Large intestine (tissue), 3 donors: ENCODE results near the gene KHSRP. TPM values are rescaled to one million over a fixed set of nuclear protein-coding genes. Genes with fewer than 3 reads are reported as not detected.

Experiments used
- DNase-seq, 2 donors: peaks; one replicate each; pipeline versions ENCODE4 v3.0.0 to v3.0.0-alpha.2; 2013
- H3K27ac ChIP-seq: one replicate; pipeline ENCODE4 v1.5.1; 2013; ENCODE audit warnings: low read length
- H3K27me3 ChIP-seq: 2 replicates; pipeline ENCODE4 v1.6.1; 2013; ENCODE audit warnings: low read length; ENCODE audit not compliant: control insufficient read depth, insufficient read depth
- H3K36me3 ChIP-seq: 2 replicates; pipeline ENCODE4 v1.6.1; 2013; ENCODE audit warnings: low read length; ENCODE audit not compliant: control insufficient read depth, insufficient read depth
- H3K4me1 ChIP-seq: one replicate; pipeline ENCODE4 v1.6.1; 2013; ENCODE audit warnings: low read length; ENCODE audit not compliant: control insufficient read depth, insufficient read depth
- H3K4me3 ChIP-seq: one replicate; pipeline ENCODE4 v1.5.1; 2013; ENCODE audit warnings: low read length
- H3K9me3 ChIP-seq: one replicate; pipeline ENCODE4 v1.6.1; 2013; ENCODE audit warnings: mild to moderate bottlenecking, low read depth, low read length, moderate library complexity; ENCODE audit not compliant: control insufficient read depth
- WGBS: methylation state at CpG from one replicate; pipeline ENCODE4 v1.1.5; 2013; ENCODE audit warnings: low lambda C conversion rate; ENCODE audit not compliant: insufficient coverage; 5-methylcytosine and 5-hydroxymethylcytosine counted together
- polyA plus RNA-seq: library from polyadenylated mRNA; unstranded; fragments of 120-200 nt; gene quantifications from one replicate; pipeline ENCODE4 v1.2.1, GENCODE V29; 2013

The KHSRP gene
- polyA plus RNA-seq, 1 donor: 238 TPM

- Histone ChIP-seq H3K9me3 (peaks cover 5% of the 10 kb centered on the region), H3K27me3 (no peaks in the 10 kb centered on the region), H3K4me1 (peaks cover 8% of the 10 kb centered on the region), H3K36me3 (peaks cover 86% of the 10 kb centered on the region), H3K4me3 (no peak overlapping the region), H3K27ac (no peak overlapping the region)
- no peak for DNase-seq
- no CpG with 5 or more reads among the region's 19 CpGs for WGBS
Observed at GRCh38 chr19:6418562-6418932, 6.1 kb downstream of the KHSRP start.

GRCh38 chr19:6417713-6418561 is 6.7 kb downstream of the KHSRP start:
- Histone ChIP-seq H3K27me3 (no peaks in the 10 kb centered on the region), H3K4me3 (no peak overlapping the region), H3K4me1 (peaks cover 9% of the 10 kb centered on the region), H3K27ac (no peak overlapping the region), H3K36me3 (peaks cover 86% of the 10 kb centered on the region), H3K9me3 (peaks cover 5% of the 10 kb centered on the region)
- DNase-seq: no peak
- WGBS: no CpG with 5 or more reads among the region's 33 CpGs

- no peak overlapping the region for H3K4me3 ChIP-seq
- H3K27ac ChIP-seq: no peak overlapping the region
- H3K4me1 ChIP-seq: peaks cover 3% of the 10 kb centered on the region
- no peaks in the 10 kb centered on the region for H3K27me3 ChIP-seq
- H3K36me3 ChIP-seq: peaks cover 78% of the 10 kb centered on the region
- no CpG with 5 or more reads among the region's 29 CpGs for WGBS
- peaks cover 5% of the 10 kb centered on the region for H3K9me3 ChIP-seq
- DNase-seq: no peak
Observed at GRCh38 chr19:6416658-6417405, 7.8 kb downstream of the KHSRP start.

- DNase-seq: no peak
- WGBS: 98% methylated on average over 8 of the region's 32 CpGs
- H3K27me3 ChIP-seq: no peaks in the 10 kb centered on the region
- peaks cover 3% of the 10 kb centered on the region for H3K4me1 ChIP-seq
- H3K4me3 ChIP-seq: no peak overlapping the region
- H3K9me3 ChIP-seq: peaks cover 5% of the 10 kb centered on the region
- H3K36me3 ChIP-seq: peaks cover 67% of the 10 kb centered on the region
- no peak overlapping the region for H3K27ac ChIP-seq
Observed at GRCh38 chr19:6415591-6416190, 8.9 kb downstream of the KHSRP start.

- Histone ChIP-seq H3K27ac (no peak overlapping the region), H3K4me1 (peaks cover 3% of the 10 kb centered on the region), H3K27me3 (no peaks in the 10 kb centered on the region), H3K9me3 (peaks cover 5% of the 10 kb centered on the region), H3K4me3 (no peak overlapping the region), H3K36me3 (peaks cover 60% of the 10 kb centered on the region)
- no CpG with 5 or more reads among the region's 47 CpGs for WGBS
- DNase-seq: no peak
Observed at GRCh38 chr19:6414793-6415590, 9.6 kb downstream of the KHSRP start.

GRCh38 chr19:6413721-6414643 is 10.6 kb downstream of the KHSRP start:
- WGBS: no CpG with 5 or more reads among the region's 42 CpGs
- Histone ChIP-seq H3K4me3 (no peak overlapping the region), H3K27ac (no peak overlapping the region), H3K4me1 (peaks cover 3% of the 10 kb centered on the region), H3K27me3 (no peaks in the 10 kb centered on the region), H3K36me3 (peaks cover 50% of the 10 kb centered on the region), H3K9me3 (peaks cover 5% of the 10 kb centered on the region)
- no peak for DNase-seq

GRCh38 chr19:6413291-6413690 is 11.3 kb downstream of the KHSRP start:
- no peak overlapping the region for H3K27ac ChIP-seq
- DNase-seq: no peak
- no peaks in the 10 kb centered on the region for H3K27me3 ChIP-seq
- H3K36me3 ChIP-seq: peaks cover 43% of the 10 kb centered on the region
- peaks cover 5% of the 10 kb centered on the region for H3K9me3 ChIP-seq
- H3K4me3 ChIP-seq: no peak overlapping the region
- H3K4me1 ChIP-seq: peaks cover 3% of the 10 kb centered on the region
- WGBS: 31% methylated on average over 5 of the region's 10 CpGs

GRCh38 chr19:6412447-6413091 is 12.0 kb downstream of the KHSRP start:
- Histone ChIP-seq H3K4me1 (peaks cover 3% of the 10 kb centered on the region), H3K4me3 (no peak overlapping the region), H3K9me3 (peaks cover 5% of the 10 kb centered on the region), H3K36me3 (peaks cover 36% of the 10 kb centered on the region), H3K27ac (peak overlapping the region; percentile 41), H3K27me3 (no peaks in the 10 kb centered on the region)
- peak; percentile 48 to 57 for DNase-seq
- WGBS: no CpG with 5 or more reads among the region's 15 CpGs

GRCh38 chr19:6412061-6412446 is 12.6 kb downstream of the KHSRP start:
- Histone ChIP-seq H3K27ac (peak overlapping the region; percentile 41), H3K9me3 (peaks cover 5% of the 10 kb centered on the region), H3K4me1 (peaks cover 3% of the 10 kb centered on the region), H3K4me3 (no peak overlapping the region), H3K27me3 (no peaks in the 10 kb centered on the region), H3K36me3 (peaks cover 31% of the 10 kb centered on the region)
- no CpG with 5 or more reads among the region's 12 CpGs for WGBS
- peak in 1 of 2 donors; percentile 34 for DNase-seq
